Measurements from ENCODE around the gene SGPP2. TPM values are rescaled to one million over a fixed set of nuclear protein-coding genes. Genes with fewer than 3 reads are reported as not detected.

Gene SGPP2
- total RNA-seq, 2 donors from 2014 or later, result 4.0 to 4.9 TPM

- DNase-seq (no peak), ATAC-seq (no peak)
- H3K4me3 ChIP-seq, result no peak overlapping the region
- no peaks in the 10 kb centered on the region for H3K27me3 ChIP-seq
- H3K36me3 ChIP-seq (replicated peaks in 1 of 2; ENCODE audit: insufficient read depth in 1 of 2, low read depth in 2 of 2), result peaks cover 0 to 3% of the 10 kb centered on the region in 2 donors
- no peak overlapping the region for H3K27ac ChIP-seq
- intact Hi-C loops (cut with DNase I), result no loop called here
- no peaks in the 10 kb centered on the region for H3K9me3 ChIP-seq
- 86 to 89% methylated on average over 2 of the region's 2 CpGs for WGBS, 2 donors
- no peak for TF ChIP-seq POLR2A (IDR thresholded peaks at IDR 0.05)
- TF ChIP-seq, protein P1, sequence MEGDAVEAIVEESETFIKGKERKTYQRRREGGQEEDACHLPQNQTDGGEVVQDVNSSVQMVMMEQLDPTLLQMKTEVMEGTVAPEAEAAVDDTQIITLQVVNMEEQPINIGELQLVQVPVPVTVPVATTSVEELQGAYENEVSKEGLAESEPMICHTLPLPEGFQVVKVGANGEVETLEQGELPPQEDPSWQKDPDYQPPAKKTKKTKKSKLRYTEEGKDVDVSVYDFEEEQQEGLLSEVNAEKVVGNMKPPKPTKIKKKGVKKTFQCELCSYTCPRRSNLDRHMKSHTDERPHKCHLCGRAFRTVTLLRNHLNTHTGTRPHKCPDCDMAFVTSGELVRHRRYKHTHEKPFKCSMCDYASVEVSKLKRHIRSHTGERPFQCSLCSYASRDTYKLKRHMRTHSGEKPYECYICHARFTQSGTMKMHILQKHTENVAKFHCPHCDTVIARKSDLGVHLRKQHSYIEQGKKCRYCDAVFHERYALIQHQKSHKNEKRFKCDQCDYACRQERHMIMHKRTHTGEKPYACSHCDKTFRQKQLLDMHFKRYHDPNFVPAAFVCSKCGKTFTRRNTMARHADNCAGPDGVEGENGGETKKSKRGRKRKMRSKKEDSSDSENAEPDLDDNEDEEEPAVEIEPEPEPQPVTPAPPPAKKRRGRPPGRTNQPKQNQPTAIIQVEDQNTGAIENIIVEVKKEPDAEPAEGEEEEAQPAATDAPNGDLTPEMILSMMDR (IDR thresholded peaks at IDR 0.05), result no peak
- H3K4me1 ChIP-seq, result no peaks in the 10 kb centered on the region
Measured at GRCh38 chr2:222592176-222592575, 167.8 kb downstream of the SGPP2 start.

DNA sequence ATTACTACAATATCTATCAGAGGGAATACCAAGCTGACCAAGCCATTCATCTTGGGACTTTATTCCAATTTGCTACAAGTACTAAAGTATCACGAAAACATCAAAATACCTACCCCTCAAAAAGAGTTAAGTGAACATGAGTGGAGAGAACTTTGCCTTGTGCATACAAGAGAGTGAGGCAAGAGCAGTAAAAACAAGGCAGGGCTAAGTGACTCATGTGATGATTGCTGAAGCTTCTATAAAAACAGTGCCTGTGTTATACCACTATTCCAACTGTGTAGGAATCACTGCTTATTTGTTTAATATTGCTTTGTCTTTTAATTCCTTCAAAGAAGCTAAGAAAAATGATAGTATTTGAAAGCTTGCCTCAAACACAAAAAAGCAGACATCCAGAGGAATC lies 170.3 kb downstream of the SGPP2 start:
- Histone ChIP-seq H3K9me3 (no peaks in the 10 kb centered on the region), H3K27ac (no peak overlapping the region), H3K4me1 (no peaks in the 10 kb centered on the region), H3K4me3 (no peak overlapping the region), H3K27me3 (no peaks in the 10 kb centered on the region), H3K36me3 (replicated peaks in 1 of 2; ENCODE audit: insufficient read depth in 1 of 2, low read depth in 2 of 2) (peaks cover 5 to 12% of the 10 kb centered on the region in 2 donors)
- ATAC-seq (no peak), DNase-seq (no peak)
- 93 to 100% methylated on average over 1 of the region's 1 CpG for WGBS, 2 donors
- no peak for TF ChIP-seq POLR2A (IDR thresholded peaks at IDR 0.05)
- TF ChIP-seq, protein P1 (IDR thresholded peaks at IDR 0.05), result no peak
- intact Hi-C loops (cut with DNase I), result no loop called here

DNA sequence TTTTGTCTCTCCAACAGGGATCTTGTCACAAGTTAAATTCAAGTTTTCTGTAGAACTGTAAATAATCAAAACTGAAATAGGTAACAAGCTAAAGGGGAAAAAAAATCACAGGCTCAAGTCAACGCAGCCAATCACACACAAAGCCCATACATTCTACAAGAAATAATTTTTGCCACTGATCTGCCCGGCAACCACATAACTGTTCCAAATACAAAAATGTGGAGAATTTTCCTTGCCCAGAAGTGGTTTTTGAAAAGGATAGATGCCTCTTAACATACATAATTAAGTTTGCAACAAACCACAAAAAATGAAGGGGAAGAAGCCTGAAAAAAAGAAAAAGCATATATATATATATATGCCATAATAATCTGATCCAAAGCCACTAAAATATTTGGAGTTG lies 171.2 kb downstream of the SGPP2 start:
- intact Hi-C loops (cut with DNase I), result no loop called here
- no peak for DNase-seq
- Histone ChIP-seq H3K36me3 (replicated peaks in 1 of 2; ENCODE audit: insufficient read depth in 1 of 2, low read depth in 2 of 2) (peaks cover 5 to 12% of the 10 kb centered on the region in 2 donors), H3K27ac (no peak overlapping the region), H3K4me3 (no peak overlapping the region), H3K4me1 (no peaks in the 10 kb centered on the region), H3K27me3 (no peaks in the 10 kb centered on the region), H3K9me3 (no peaks in the 10 kb centered on the region)
- TF ChIP-seq, protein P1 (IDR thresholded peaks at IDR 0.05), result no peak
- no peak for TF ChIP-seq POLR2A (IDR thresholded peaks at IDR 0.05)
- no peak for ATAC-seq
- 91 to 94% methylated on average over 2 of the region's 2 CpGs for WGBS, 2 donors

GRCh38 chr2:222598611-222599010 lies 174.3 kb downstream of the SGPP2 start:
- TF ChIP-seq POLR2A (IDR thresholded peaks at IDR 0.05), result no peak
- TF ChIP-seq, protein P1 (IDR thresholded peaks at IDR 0.05), result no peak

GRCh38 chr2:222603501-222603900 lies 179.2 kb downstream of the SGPP2 start:
- no peaks in the 10 kb centered on the region for H3K9me3 ChIP-seq
- no peak for TF ChIP-seq POLR2A (IDR thresholded peaks at IDR 0.05)
- TF ChIP-seq, protein P1 (IDR thresholded peaks at IDR 0.05), result no peak
- no peaks in the 10 kb centered on the region for H3K4me1 ChIP-seq
- H3K27me3 ChIP-seq, result no peaks in the 10 kb centered on the region
- no peak overlapping the region for H3K4me3 ChIP-seq
- H3K27ac ChIP-seq, result no peak overlapping the region
- DNase-seq (no peak), ATAC-seq (no peak)
- peaks cover 4 to 5% of the 10 kb centered on the region in 2 donors for H3K36me3 ChIP-seq (replicated peaks in 1 of 2; ENCODE audit: insufficient read depth in 1 of 2, low read depth in 2 of 2)
- intact Hi-C loops (cut with DNase I), result no loop called here
- 95 to 96% methylated on average over 2 of the region's 2 CpGs for WGBS, 2 donors

More at GRCh38 chr2:222598611-222599010, 174.3 kb downstream of the SGPP2 start:
- H3K4me1 ChIP-seq, result no peaks in the 10 kb centered on the region
- peaks cover 5 to 12% of the 10 kb centered on the region in 2 donors for H3K36me3 ChIP-seq (replicated peaks in 1 of 2; ENCODE audit: insufficient read depth in 1 of 2, low read depth in 2 of 2)
- intact Hi-C loops (cut with DNase I), result no loop called here
- no peaks in the 10 kb centered on the region for H3K27me3 ChIP-seq
- no peak overlapping the region for H3K4me3 ChIP-seq
- WGBS, 2 donors, result 84 to 91% methylated on average over 4 of the region's 4 CpGs
- no peaks in the 10 kb centered on the region for H3K9me3 ChIP-seq
- no peak for ATAC-seq
- DNase-seq, result no peak
- H3K27ac ChIP-seq, result no peak overlapping the region
